AG04450 (cell line): ENCODE data around the gene DNAJA4. TPM values are rescaled to one million over a fixed set of nuclear protein-coding genes. Genes with fewer than 3 reads are reported as not detected.

Experiments
- CTCF ChIA-PET: fragments of 300-600, 350-600 bp; formaldehyde crosslinking; extraction: SDS; loops from one replicate; lab custom pipeline; 2022; ENCODE audit warnings: antibody characterized with exemption, inconsistent platforms; lab: Charles Lee
- POLR2A ChIA-PET: fragments of 350-600 bp; formaldehyde crosslinking; extraction: SDS; loops from one replicate; lab custom pipeline; 2021; ENCODE audit warnings: antibody characterized with exemption, inconsistent platforms; lab: Yijun Ruan, JAX
- DNase-seq: peaks from one replicate; pipeline ENCODE4 v3.0.0-alpha.2; 2011; ENCODE audit warnings: low read depth, low spot score
- H3K27ac ChIP-seq: one replicate; pipeline ENCODE4 v1.5.1; 2012; ENCODE audit warnings: low read depth, low read length, control low read depth
- H3K27me3 ChIP-seq: one replicate; pipeline ENCODE4 v1.6.0; 2012; ENCODE audit warnings: low read length; ENCODE audit not compliant: control insufficient read depth, insufficient read depth
- H3K4me3 ChIP-seq: 2 replicates; pipeline ENCODE4 v1.5.1; 2011; ENCODE audit warnings: mild to moderate bottlenecking, low read depth, low read length, control low read depth
- H3K9me3 ChIP-seq: 2 replicates; pipeline ENCODE4 v1.5.1; 2012; ENCODE audit warnings: low read length; ENCODE audit not compliant: control insufficient read depth, insufficient read depth
- polyA plus RNA-seq: library from polyadenylated mRNA; depleted of rRNA; stranded (reverse); fragments of >200 nt; gene quantifications from 2 replicates; pipeline ENCODE4 v1.2.3, GENCODE V29; 2011
- TF ChIP-seq, protein P1 (sequence below): IDR thresholded peaks from 2 replicates; pipeline ENCODE4 v1.5.1; 2011; ENCODE audit warnings: low read depth, low read length, control low read depth, inconsistent platforms

The DNAJA4 gene
- polyA plus RNA-seq, 1 experiment = 2.5 TPM

DNA sequence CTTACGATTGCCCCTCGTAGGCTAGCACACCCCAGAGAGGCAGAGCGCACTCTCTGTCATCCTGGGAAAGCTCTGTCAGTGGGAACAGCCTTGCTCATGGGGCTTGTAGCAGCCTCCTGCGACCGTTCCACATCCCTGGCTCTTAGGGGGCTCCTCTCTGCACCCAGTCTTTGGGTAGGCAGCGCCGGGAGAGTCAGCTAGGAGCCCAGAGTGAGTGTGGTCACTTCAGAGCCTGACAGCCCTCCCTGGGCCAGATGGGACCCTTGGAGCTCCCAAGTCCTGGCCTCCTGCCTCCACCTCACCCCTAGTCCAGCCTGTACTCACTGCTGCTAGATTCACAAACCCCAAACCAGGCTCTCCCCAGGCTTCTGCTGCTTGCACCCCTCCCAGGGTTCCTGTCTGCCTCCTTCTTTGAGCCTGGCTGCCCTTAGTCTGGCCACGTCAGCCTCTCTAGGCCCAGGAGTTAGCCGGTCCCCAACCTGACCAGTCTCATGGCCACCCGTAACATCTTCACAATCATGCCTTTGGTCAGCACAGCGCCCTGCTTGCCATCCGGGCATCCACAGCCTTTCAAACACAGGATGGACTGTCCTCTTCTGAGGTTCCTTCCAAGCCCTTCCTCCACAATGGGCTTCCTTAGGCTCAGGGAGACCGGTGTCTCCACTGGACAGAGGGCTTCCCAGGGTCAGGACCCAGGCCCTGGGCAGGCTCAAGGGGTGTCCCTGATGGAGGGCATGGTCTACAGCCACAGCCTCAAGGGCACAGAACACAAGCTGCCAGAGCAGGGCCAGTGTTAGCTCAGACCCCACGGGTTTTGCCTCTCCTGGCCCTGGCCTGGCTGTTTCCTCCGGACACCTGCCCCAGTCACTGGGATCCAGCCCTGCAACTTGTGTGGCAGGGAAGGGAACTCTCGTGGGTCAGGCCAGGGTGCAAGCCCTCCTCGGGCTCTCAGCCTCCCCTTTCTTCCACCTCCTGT is 34.6 kb upstream of the DNAJA4 start:
- Histone ChIP-seq H3K4me3 (no peak overlapping the region), H3K9me3 (no peaks in the 10 kb centered on the region; the same call in 1 of the 2 replicates), H3K27ac (no peak overlapping the region), H3K27me3 (peaks cover 21% of the 10 kb centered on the region)
- ChIA-PET POLR2A (no interaction called here), CTCF (interaction anchor here (1.0 kb wide), 1 partner anchor 10 kb away, joined by 3 read pairs; no protein-coding TSS in a partner anchor)
- DNase-seq = no peak
- TF ChIP-seq, protein P1, sequence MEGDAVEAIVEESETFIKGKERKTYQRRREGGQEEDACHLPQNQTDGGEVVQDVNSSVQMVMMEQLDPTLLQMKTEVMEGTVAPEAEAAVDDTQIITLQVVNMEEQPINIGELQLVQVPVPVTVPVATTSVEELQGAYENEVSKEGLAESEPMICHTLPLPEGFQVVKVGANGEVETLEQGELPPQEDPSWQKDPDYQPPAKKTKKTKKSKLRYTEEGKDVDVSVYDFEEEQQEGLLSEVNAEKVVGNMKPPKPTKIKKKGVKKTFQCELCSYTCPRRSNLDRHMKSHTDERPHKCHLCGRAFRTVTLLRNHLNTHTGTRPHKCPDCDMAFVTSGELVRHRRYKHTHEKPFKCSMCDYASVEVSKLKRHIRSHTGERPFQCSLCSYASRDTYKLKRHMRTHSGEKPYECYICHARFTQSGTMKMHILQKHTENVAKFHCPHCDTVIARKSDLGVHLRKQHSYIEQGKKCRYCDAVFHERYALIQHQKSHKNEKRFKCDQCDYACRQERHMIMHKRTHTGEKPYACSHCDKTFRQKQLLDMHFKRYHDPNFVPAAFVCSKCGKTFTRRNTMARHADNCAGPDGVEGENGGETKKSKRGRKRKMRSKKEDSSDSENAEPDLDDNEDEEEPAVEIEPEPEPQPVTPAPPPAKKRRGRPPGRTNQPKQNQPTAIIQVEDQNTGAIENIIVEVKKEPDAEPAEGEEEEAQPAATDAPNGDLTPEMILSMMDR = no peak

DNA sequence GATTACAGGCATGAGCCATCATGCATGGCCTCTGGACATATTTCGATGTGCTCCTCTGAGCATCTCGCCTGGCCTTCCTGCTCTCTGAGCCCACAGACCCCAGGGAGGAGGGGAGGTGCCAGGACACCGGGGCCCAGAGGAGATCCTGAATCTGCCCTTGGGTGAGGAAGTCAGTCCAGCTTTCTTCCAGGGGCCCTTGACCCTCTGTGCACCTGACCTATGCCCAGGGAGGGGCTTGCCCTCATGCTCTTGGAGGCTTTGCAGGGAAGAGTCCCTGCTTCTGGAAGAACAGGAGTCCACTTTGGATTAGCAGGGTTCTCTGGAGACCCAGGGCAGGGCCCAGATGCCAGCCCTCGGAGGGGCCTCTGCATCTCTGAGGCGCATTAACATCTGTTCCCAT is 31.4 kb upstream of the DNAJA4 start:
- ChIA-PET POLR2A (no interaction called here), CTCF (no interaction called here)
- Histone ChIP-seq H3K27me3 (peaks cover 45% of the 10 kb centered on the region), H3K4me3 (no peak overlapping the region), H3K9me3 (no peaks in the 10 kb centered on the region), H3K27ac (no peak overlapping the region)
- TF ChIP-seq, protein P1 = no peak
- no peak for DNase-seq

DNA sequence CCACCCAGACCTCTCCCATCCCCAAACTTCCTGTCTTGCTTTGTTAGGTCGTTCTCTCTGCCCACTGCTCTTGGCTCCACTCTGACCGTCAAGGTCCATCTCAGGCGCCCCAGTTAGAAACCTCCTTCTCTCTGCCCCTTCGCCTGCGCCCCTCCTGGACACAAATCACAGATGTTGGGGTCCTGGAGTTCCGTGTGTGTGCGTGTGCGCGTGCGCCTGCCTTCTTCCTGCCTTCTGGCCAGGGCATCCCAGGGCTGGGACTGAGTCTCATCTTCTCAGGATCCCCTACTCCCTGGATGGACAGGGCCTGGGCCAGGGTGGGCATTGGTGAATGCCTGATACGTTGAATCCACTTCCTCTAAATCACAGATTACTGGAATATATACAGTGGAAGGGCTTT is 30.9 kb upstream of the DNAJA4 start:
- Histone ChIP-seq H3K4me3 (no peak overlapping the region), H3K9me3 (no peaks in the 10 kb centered on the region), H3K27ac (no peak overlapping the region), H3K27me3 (peaks cover 45% of the 10 kb centered on the region)
- TF ChIP-seq, protein P1 = no peak
- no peak for DNase-seq
- ChIA-PET POLR2A (no interaction called here), CTCF (no interaction called here)

DNA sequence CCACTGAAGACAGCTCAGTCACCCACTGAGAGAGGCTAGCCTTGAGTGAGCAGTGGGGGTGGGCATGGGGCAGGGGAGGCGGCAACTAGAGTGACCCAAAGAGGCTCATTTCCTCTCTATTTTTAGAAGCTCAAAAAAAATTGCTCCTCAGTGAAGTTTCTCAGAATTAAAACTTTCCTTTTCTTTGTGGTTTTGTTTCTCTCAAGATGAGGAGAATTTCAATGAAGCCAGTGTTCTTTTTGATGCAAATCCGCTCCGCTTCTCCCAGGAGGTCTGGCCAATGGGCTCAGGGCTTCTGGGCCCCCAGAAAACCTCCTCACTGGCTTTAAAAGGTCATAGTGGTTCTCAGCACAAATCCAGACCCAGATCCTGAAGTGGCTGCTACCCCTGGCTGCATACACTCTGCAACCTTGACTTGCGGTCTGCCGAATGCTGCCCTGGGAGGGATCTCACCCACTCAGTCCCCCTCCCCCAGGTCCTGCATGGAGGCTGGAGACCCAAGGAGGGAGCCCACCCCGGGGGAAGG is 29.8 kb upstream of the DNAJA4 start, which contains the start of gene ACSBG1:
Gene ACSBG1, minus strand, starts transcription at position 51 of the 526 bp plus-strand sequence. CDS start 64 bp downstream, outside the sequence.
- POLR2A ChIA-PET = no interaction called here
- CTCF ChIA-PET = no interaction called here
- Histone ChIP-seq H3K9me3 (no peaks in the 10 kb centered on the region), H3K27me3 (peaks cover 42% of the 10 kb centered on the region), H3K27ac (no peak within 1 kb of the TSS), H3K4me3 (no peak within 1 kb of the TSS)
- DNase-seq = no peak
- TF ChIP-seq, protein P1 = no peak

DNA sequence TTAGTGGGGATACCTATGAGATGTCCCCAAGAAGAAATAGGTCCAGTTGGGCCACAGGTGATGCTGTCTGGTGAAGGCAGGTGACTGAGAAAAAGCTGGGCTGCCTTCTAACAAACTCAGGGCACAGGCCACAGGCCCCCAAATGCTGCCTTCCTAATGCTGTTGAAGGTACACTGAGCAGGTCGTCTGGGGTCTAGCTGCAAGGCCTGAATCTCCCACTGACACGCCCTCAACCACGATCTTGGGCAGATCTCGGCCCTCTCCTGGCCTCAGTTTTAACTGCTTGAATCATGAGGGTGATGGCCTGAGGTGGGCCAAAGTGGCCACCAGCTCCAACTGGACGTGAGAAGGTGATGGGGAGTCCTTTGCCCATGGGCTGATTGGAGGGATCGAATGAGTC is 27.9 kb upstream of the DNAJA4 start:
- POLR2A ChIA-PET = no interaction called here
- no peak overlapping the region for H3K4me3 ChIP-seq
- TF ChIP-seq, protein P1 = no peak
- DNase-seq = no peak
- no peak overlapping the region for H3K27ac ChIP-seq
- H3K27me3 ChIP-seq = peaks cover 36% of the 10 kb centered on the region
- no peaks in the 10 kb centered on the region for H3K9me3 ChIP-seq
- CTCF ChIA-PET = interaction anchor here (0.7 kb wide), 1 partner anchor 129 kb away, joined by 5 read pairs; no protein-coding TSS in a partner anchor
